B cell (primary cell): ENCODE data around the gene PYM1. TPM values are rescaled to one million over a fixed set of nuclear protein-coding genes. Genes with fewer than 3 reads are reported as not detected.
A peak's percentile ranks its signal among the peaks of the same experiment; 100 is the strongest.

ENCODE experiments used
- ATAC-seq: fragments of 200-7000 bp; cut with Tn5 transposase; one replicate; pipeline ENCODE4 v1.10.0; 2021; ENCODE audit warnings: low read depth, mild to moderate bottlenecking, moderate number of reproducible peaks, moderate library complexity
- CTCF ChIA-PET: fragments of 350-600 bp; sonication (Branson Sonifier 250); formaldehyde crosslinking; loops from one replicate; lab custom pipeline; 2021; ENCODE audit warnings: antibody characterized with exemption, inconsistent platforms; lab: Charles Lee
- POLR2A ChIA-PET: fragments of 350-600 bp; sonication (Branson Sonifier 250); formaldehyde crosslinking; loops from one replicate; lab custom pipeline; 2021; ENCODE audit warnings: antibody characterized with exemption; lab: Charles Lee
- DNase-seq: peaks from one replicate; pipeline ENCODE4 v3.0.0; 2013
- H2AFZ ChIP-seq: 2 replicates; pipeline ENCODE4 v1.6.1; 2012; ENCODE audit warnings: mild to moderate bottlenecking, low read depth, low read length; ENCODE audit not compliant: insufficient read depth, poor library complexity, severe bottlenecking
- H3K27ac ChIP-seq, 2 donors: 1 replicate in 1 of 2; 2 replicates in 1 of 2; pipeline ENCODE4 v1.5.1; 2012 to 2013; ENCODE audit warnings: low read length in 2 of 2, mild to moderate bottlenecking in 2 of 2, moderate library complexity in 1 of 2
- H3K27me3 ChIP-seq, 4 experiments: fragments of 200-600 bp in 1 of 4; sonication (generic) in 1 of 4; replicated peaks in 1 of 4; 1 replicate in 2 of 4; 2 replicates in 2 of 4; pipeline versions ENCODE4 v1.6.1 to v1.7.0; 2013 to 2016; ENCODE audit warnings: low read length in 3 of 4, mild to moderate bottlenecking in 2 of 4, mixed read lengths in 1 of 4, moderate library complexity in 1 of 4; ENCODE audit not compliant: insufficient read depth in 4 of 4, control insufficient read depth in 3 of 4; ENCODE audit errors: control extremely low read depth in 1 of 4
- H3K36me3 ChIP-seq, 2 experiments: replicated peaks in 1 of 2; 1 replicate in 1 of 2; 2 replicates in 1 of 2; pipeline versions ENCODE4 v1.6.1 to v1.7.1; 2013; ENCODE audit warnings: low read length in 1 of 2; ENCODE audit not compliant: insufficient read depth in 2 of 2, control insufficient read depth in 1 of 2; ENCODE audit errors: control extremely low read depth in 1 of 2, extremely low read depth in 1 of 2
- H3K4me1 ChIP-seq, 2 donors: fragments of 200-600 bp in 1 of 2; sonication (generic) in 1 of 2; 1 replicate in 1 of 2; 2 replicates in 1 of 2; pipeline versions ENCODE4 v1.5.1 to v1.6.1; 2013 to 2017; ENCODE audit warnings: low read length in 2 of 2; ENCODE audit not compliant: control insufficient read depth in 2 of 2, insufficient read depth in 2 of 2
- H3K4me2 ChIP-seq: replicated peaks from 2 replicates; pipeline ENCODE3; 2012; ENCODE audit warnings: mild to moderate bottlenecking, low read depth, low read length; ENCODE audit not compliant: poor library complexity, severe bottlenecking
- H3K4me3 ChIP-seq, 5 experiments: fragments of 200-600 bp in 1 of 5; sonication (generic) in 1 of 5; 1 replicate in 3 of 5; 2 replicates in 2 of 5; pipeline versions ENCODE4 v1.5.1 to v1.7.0; 2011 to 2016; ENCODE audit warnings: low read length in 4 of 5, mild to moderate bottlenecking in 4 of 5, low read depth in 2 of 5, control low read depth in 1 of 5, moderate library complexity in 1 of 5; ENCODE audit not compliant: insufficient read depth in 1 of 5; ENCODE audit errors: control extremely low read depth in 1 of 5, extremely low read depth in 1 of 5
- H3K79me2 ChIP-seq: fragments of 200-600 bp; sonication (generic); one replicate; pipeline ENCODE4 v1.6.0; 2016; ENCODE audit warnings: low read length; ENCODE audit not compliant: control insufficient read depth, insufficient read depth
- H3K9ac ChIP-seq: fragments of 200-600 bp; sonication (generic); 2 replicates; pipeline ENCODE4 v1.6.1; 2017; ENCODE audit warnings: mild to moderate bottlenecking, low read length, moderate library complexity
- H3K9me3 ChIP-seq, 3 donors: one replicate each; pipeline versions ENCODE4 v1.6.1 to v1.7.1; 2013; ENCODE audit warnings: low read length in 2 of 3; ENCODE audit not compliant: control insufficient read depth in 2 of 3, insufficient read depth in 1 of 3; ENCODE audit errors: control extremely low read depth in 1 of 3
- H4K20me1 ChIP-seq: 2 replicates; pipeline ENCODE4 v1.6.0; 2012; ENCODE audit warnings: mild to moderate bottlenecking, low read length; ENCODE audit not compliant: insufficient read depth, control insufficient read depth, poor library complexity, severe bottlenecking
- H3K27ac Mint-ChIP-seq: one replicate; pipeline ENCODE4 v1.8.0; 2021; ENCODE audit warnings: mixed read lengths
- H3K27me3 Mint-ChIP-seq: one replicate; pipeline ENCODE4 v1.8.0; 2021; ENCODE audit warnings: mixed read lengths
- H3K4me1 Mint-ChIP-seq: one replicate; pipeline ENCODE4 v1.8.0; 2021; ENCODE audit warnings: mixed read lengths
- H3K4me3 Mint-ChIP-seq: one replicate; pipeline ENCODE4 v1.8.0; 2021; ENCODE audit warnings: mixed read lengths
- H3K9me3 Mint-ChIP-seq: one replicate; pipeline ENCODE4 v1.8.0; 2022; ENCODE audit warnings: mixed read lengths; ENCODE audit not compliant: insufficient read depth
- CTCF ChIP-seq: fragments of 200-600 bp; IDR thresholded peaks from one replicate; pipeline ENCODE4 v1.8.0; 2022; ENCODE audit warnings: antibody characterized with exemption, mild to moderate bottlenecking
- EZH2 ChIP-seq: IDR thresholded peaks from 2 replicates; pipeline ENCODE4 v1.6.1; 2012; ENCODE audit warnings: borderline replicate concordance, low read depth, mild to moderate bottlenecking, moderate library complexity, low read length; ENCODE audit not compliant: insufficient read depth, poor library complexity, severe bottlenecking
- WGBS: methylation state at CpG from one replicate; pipeline ENCODE4 v1.1.5; 2013; ENCODE audit warnings: missing lambda C conversion rate; ENCODE audit not compliant: insufficient coverage; 5-methylcytosine and 5-hydroxymethylcytosine counted together
- intact Hi-C: fragments of 100-400 bp; cut with micrococcal nuclease; formaldehyde crosslinking; loops from one replicate; pipeline ENCODE4 v1.10.0; 2022
- polyA plus RNA-seq: library from polyadenylated mRNA; depleted of rRNA; stranded (reverse); fragments of >200 nt; gene quantifications from 2 replicates; pipeline ENCODE4 v1.2.3, GENCODE V29; 2012
- total RNA-seq, 2 donors: library from RNA; stranded (reverse); fragments of 120-200 nt in 1 of 2; gene quantifications; 1 replicate in 1 of 2; 2 replicates in 1 of 2; pipeline versions ENCODE4 v1.2.3 to v1.2.4, GENCODE V29; 2013 to 2022

PYM1 gene
- total and polyA plus RNA-seq, 2 donors (not counting 1 experiment from before 2014, with no cell fraction given): 22.5 to 39.2 TPM

GRCh38 chr12:55965240-55965639 is 37.5 kb upstream of the PYM1 start:
- no peak overlapping the region for H3K4me2 ChIP-seq
- H3K4me3 ChIP-seq: no peak overlapping the region
- intact Hi-C loops: no loop called here
- peaks cover 18% of the 10 kb centered on the region for H3K79me2 ChIP-seq
- H3K27me3 ChIP-seq: no peaks in the 10 kb centered on the region
- H3K9me3 Mint-ChIP-seq: no peaks in the 10 kb centered on the region
- whole genome bisulfite sequencing: 95% methylated on average over 5 of the region's 5 CpGs
- peaks cover 16 to 20% of the 10 kb centered on the region in 2 donors for H3K4me1 ChIP-seq
- no peak for ATAC-seq
- no peaks in the 10 kb centered on the region for H3K9me3 ChIP-seq
- no peak overlapping the region for H3K27ac ChIP-seq
- H3K9ac ChIP-seq: no peak overlapping the region
- H3K27me3 Mint-ChIP-seq: no peaks in the 10 kb centered on the region
- peak overlapping the region; percentile 93 for H3K4me3 Mint-ChIP-seq
- TF ChIP-seq CTCF (no peak), EZH2 (no peak)
- H3K4me1 Mint-ChIP-seq: peaks cover 29% of the 10 kb centered on the region
- no peaks in the 10 kb centered on the region for H4K20me1 ChIP-seq
- ChIA-PET CTCF (no interaction called here), POLR2A (interaction anchor here (0.6 kb wide), 1 partner anchor 556 kb away, joined by 6 read pairs; the partner anchor contains the start of gene RBMS2)
- no peak overlapping the region for H2AFZ ChIP-seq
- H3K27ac Mint-ChIP-seq: no peak overlapping the region
- no peak for DNase-seq
- H3K36me3 ChIP-seq: no peaks in the 10 kb centered on the region

GRCh38 chr12:55963760-55964159 is 36.1 kb upstream of the PYM1 start:
- Histone ChIP-seq H4K20me1 (no peaks in the 10 kb centered on the region), H3K27me3 (no peaks in the 10 kb centered on the region), H3K4me3 (no peak overlapping the region), H3K27ac (no peak overlapping the region), H2AFZ (no peak overlapping the region), H3K4me2 (no peak overlapping the region), H3K9me3 (no peaks in the 10 kb centered on the region), H3K9ac (no peak overlapping the region), H3K36me3 (no peaks in the 10 kb centered on the region), H3K79me2 (peaks cover 18% of the 10 kb centered on the region), H3K4me1 (peaks cover 16 to 20% of the 10 kb centered on the region in 2 donors)
- DNase-seq: no peak
- intact Hi-C loops: no loop called here
- CTCF ChIA-PET: no interaction called here
- H3K9me3 Mint-ChIP-seq: no peaks in the 10 kb centered on the region
- H3K27ac Mint-ChIP-seq: no peak overlapping the region
- ATAC-seq: no peak
- H3K27me3 Mint-ChIP-seq: no peaks in the 10 kb centered on the region
- POLR2A ChIA-PET: interaction anchor here (0.7 kb wide), 1 partner anchor 141 kb away, joined by 11 read pairs; no protein-coding TSS in a partner anchor
- no peak overlapping the region for H3K4me3 Mint-ChIP-seq
- WGBS: 88% methylated on average over 2 of the region's 2 CpGs
- H3K4me1 Mint-ChIP-seq: peaks cover 29% of the 10 kb centered on the region
- no peak for TF ChIP-seq EZH2
- no peak for TF ChIP-seq CTCF
